HG02981 (cell line): Measurements from ENCODE around the gene CTNNA3.

Experiments used
- ATAC-seq: cut with Tn5 transposase; IDR thresholded peaks from one replicate; pipeline ENCODE4 v1.9.1; 2021; ENCODE audit warnings: mild to moderate bottlenecking, moderate library complexity; ENCODE audit not compliant: unreplicated experiment

Gene CTNNA3

DNA sequence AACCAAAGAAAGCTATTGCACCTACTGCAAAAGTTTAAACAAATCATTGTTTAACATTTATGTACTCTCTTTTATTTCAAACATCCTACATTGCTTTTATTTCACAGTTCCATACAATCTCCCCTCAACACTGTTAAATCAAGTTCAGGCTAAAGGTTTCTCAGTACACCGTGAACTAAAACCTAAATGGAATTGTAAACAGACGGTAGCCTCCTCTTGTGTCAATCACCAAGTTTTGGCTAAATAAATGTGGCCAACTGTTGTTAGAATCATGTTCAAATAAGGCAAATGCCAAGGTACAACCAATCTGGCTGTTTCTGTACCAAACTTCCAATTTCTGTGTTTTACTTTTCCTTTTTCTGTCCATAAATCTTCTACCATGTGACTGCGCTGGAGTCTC, 1493.9 kb downstream of the CTNNA3 start:
- ATAC-seq = no peak

- no peak for ATAC-seq
These were observed 1503.7 kb downstream of the CTNNA3 start for GRCh38 chr10:66192162-66192831.

- ATAC-seq = no peak
These were observed 1505.6 kb downstream of the CTNNA3 start for GRCh38 chr10:66190413-66190812.

DNA sequence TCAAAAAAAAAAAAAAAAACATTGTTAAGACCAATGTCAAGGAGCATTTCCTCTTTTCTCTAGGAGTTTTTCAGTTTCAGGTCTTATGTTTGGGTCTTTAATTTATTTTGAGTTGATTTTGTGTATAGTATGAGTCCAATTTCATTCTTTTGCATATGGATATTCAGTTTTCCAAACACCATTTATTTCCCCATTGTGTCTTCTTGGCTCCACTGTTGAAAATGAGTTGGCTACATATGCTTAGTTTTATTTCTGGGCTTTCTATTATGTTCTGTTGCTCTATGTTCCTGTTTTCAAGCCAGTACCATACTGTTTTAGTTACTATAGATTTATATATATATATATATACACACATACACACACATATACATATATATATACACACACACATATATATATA, 1506.7 kb downstream of the CTNNA3 start:
- no peak for ATAC-seq

GRCh38 chr10:66187053-66187733, 1508.8 kb downstream of the CTNNA3 start:
- ATAC-seq = no peak

GRCh38 chr10:66183028-66183427, 1513.0 kb downstream of the CTNNA3 start:
- ATAC-seq = no peak

DNA sequence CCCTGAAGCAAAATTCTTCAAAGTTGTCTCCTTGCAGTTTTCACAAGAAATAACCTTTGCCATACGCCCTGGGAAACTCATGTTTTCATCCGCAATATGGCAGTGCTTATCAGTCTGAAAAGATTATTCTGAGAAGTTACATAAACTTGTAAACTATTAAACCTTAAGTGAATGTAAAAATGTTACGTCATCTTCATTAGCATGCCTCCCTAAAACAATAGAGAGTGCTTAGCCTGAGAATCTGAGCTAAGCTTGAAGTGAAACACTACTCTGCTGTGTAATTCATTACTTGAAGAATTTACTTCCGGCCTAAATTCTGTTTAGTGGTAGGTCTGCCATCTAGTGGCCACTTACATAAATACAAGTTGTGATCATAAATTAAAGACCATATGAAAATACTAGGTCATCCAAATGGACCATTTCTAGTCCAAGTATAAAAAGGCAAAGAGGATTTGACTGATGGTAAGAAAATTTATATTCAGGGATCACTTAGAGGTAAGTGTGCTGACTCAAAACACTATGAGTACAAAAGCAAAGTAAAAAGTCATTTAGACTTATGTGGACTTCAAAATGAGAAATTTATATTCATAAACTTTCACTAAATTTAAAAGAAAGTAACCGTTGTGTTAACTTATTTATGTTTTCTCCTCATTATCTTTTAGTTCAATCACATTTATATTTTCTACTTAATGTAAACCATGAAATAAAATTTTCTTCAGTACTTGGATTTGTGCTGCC, 1515.2 kb downstream of the CTNNA3 start:
- peak; percentile 88 for ATAC-seq

GRCh38 chr10:66180021-66180420, 1516.0 kb downstream of the CTNNA3 start:
- no peak for ATAC-seq

- ATAC-seq = no peak
These were observed 1519.2 kb downstream of the CTNNA3 start for GRCh38 chr10:66176772-66177171.

- no peak for ATAC-seq
These were observed 1528.2 kb downstream of the CTNNA3 start for GRCh38 chr10:66167816-66168215.

DNA sequence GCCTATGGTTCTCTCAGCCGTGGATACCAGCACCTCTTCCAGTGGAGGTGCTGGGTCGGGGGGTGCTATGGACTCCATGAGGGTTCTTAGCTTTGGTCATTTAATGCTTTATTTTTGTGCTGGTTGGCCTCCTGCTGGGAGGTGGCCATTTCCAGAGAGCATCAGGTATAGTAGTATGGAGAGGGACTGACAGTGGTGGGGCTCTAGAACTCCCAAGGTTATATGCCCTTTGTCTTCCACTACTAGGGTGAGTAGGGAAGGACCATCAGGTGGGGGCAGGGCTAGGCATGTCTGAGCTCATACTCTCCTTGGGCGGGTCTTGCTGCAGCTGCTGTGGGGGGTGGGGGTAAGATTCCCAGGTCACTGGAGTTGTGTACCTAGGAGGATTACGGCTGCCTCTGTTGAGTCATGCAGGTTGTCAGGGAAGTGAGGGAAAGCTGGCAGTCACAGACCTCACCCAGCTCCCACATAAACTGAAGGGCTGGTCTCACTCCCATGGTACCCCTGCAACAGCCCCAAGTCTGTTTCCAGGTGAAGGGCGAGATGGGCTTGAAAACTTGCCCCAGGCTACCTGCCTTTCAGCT, 1533.3 kb downstream of the CTNNA3 start:
- no peak for ATAC-seq

DNA sequence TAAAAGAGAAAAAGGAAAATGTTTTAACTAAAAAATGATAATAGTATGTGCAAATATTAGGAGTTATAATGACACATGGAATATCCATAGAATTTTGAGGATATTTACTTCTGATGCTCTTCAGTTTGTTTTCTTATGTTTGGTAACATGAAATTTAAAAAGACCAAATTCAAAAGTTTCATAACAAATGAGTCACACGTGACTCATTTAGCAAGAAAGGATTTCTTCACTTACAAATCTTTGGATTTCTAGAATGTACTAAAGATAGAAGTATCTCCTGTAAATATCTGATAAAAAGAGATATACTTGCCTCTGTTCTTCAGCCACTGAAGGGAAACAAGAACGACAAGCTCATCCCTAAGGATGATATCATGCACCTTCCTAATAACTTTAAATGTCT, 1544.6 kb downstream of the CTNNA3 start:
- ATAC-seq = no peak

- no peak for ATAC-seq
These were observed 1547.7 kb downstream of the CTNNA3 start for GRCh38 chr10:66148312-66148711.

DNA sequence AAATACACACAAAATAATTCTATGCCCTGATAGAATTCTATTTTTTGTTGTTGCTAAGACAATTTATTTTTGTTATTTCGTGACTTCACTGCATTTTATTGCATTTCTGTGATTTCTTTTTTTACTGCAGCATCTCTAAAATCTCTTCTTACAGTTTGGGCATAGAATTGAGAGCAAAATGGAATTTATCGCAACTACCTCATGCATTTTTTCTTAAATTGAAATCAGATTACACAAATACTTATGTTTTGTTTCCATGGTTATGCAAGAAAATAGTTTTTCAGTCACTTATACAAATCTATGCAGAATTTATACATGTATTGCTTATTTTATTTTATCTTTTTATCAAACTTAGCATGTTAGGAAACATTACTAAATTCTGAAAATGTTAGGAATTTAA, 1552.0 kb downstream of the CTNNA3 start:
- no peak for ATAC-seq

GRCh38 chr10:66102756-66103155, 1593.2 kb downstream of the CTNNA3 start:
- no peak for ATAC-seq

DNA sequence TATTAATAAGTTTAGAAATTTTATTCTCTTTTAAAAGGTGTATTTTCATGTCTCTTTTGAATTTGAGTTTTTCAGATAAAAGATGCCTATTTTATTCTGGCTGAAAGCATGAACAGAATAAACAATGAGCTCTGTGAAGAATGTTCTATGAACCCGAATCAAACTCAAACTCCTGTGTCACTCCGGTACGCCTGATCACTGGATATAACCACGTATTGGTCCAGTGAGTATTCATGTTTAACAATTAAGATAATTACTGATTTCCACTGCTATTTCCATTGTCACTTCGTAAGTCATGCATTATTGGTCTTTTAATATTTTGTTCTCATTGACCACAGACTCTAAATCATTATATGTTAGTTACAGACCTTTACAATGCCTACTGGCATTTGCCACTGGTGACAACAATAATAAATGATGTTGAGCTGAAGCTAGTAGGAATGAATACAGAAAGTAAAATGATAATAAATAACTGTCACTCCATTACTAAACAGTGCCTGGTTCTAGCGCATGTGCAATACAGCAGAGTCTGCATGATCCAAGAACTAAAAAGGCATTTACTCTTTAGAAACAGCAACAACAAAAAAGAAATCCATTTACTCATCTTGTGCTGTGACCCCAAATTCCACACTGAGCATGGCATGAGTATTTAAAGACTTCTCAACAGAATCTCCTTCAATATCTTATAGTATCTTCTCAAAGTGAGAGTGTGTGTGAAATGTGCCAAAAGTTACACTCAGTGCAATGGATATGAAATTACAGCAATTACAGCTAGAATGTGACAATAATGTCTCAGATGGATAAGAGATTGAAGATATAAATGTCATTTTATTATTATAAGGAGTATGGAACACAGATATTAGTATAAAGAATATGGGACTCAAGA, 1597.2 kb downstream of the CTNNA3 start:
- ATAC-seq = no peak

- no peak for ATAC-seq
These were observed 1600.4 kb downstream of the CTNNA3 start for GRCh38 chr10:66095610-66096009.

DNA sequence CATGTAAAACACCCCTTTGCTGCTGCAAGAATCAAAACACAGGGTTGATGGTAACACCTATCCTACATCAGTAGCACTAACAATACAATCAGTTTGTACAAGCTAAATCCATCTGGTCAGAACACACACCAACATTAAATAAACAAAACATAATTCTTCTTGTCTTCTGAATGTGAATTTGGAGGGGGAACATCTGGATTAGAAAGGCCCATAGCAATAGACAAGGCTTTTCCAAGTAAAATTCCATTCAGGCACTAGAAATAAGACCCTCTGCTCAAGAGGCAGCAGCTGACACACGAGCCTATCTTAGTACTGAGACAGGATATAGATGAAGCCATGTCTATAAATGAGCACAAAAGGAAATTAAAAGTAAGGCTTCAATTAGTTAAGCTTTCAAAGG, 1610.1 kb downstream of the CTNNA3 start:
- ATAC-seq = no peak

GRCh38 chr10:66071907-66072306, 1624.1 kb downstream of the CTNNA3 start:
- no peak for ATAC-seq

DNA sequence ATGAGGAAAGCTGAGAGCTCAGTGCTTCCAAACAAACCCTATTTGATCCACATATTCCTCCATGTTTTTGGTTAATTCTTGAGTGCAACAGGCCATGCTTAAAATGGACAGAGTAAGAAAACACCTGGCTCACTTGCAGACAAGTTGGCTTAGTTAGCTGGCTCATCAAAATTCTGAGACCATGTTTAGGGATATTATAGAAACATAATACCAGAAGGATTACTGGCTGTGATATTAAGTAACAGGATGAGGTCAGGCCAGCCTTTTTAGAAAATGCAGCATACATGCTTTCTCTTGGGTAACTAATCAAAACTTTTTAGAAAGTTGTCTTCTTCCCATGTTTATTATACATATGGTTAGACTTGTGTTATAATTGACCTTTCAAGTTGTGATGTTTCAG, 1637.4 kb downstream of the CTNNA3 start:
- no peak for ATAC-seq

DNA sequence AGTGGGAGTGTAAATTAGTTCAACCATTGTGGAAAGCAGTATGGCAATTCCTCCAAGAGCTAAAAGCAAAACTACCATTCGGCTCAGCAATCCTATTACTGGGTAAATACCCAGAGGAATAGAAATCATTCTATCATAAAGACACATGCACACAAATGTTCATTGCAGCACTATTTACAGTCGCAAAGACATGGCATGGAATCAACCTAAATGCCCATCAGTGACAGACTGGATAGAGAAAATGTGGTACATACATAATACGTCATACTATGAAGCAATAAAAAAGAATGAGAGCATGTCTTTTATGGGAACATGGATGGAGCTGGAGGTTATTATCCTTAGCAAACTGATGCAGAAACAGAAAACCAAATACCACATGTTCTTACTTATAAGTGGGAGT, 1646.7 kb downstream of the CTNNA3 start:
- no peak for ATAC-seq
